Activated T-helper 1 cell treated with Interleukin-2 at 50 U/mL for 16 hours (primary cell): ENCODE measurements around the gene SLC9A5.

ENCODE experiments used
- DNase-seq: peaks from one replicate; pipeline ENCODE4 v3.0.0-alpha.2; 2020; ENCODE audit warnings: low read depth

The SLC9A5 gene

GRCh38 chr16:67213197-67214019 lies 35.4 kb upstream of the SLC9A5 start:
- DNase-seq: no peak

DNA sequence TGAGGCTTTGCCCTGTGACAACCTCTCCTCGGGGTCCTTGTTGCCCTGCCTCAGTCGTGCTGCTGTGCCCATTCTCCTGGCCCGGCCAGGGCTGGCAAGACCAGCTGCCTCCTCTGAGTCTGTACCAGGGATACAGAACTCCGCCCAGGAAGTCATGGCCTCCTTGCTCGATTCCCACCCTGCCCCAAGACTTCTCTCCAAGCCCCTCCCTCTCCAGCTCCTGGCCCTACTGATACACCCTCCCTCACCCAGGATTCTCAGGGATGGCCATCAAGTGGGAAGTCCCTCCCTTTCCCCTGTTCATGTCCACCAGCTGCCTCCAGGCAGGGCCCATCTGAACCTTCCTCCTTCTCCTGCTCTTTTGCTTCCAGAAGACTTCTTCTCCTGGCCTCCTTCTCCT lies 33.1 kb upstream of the SLC9A5 start:
- no peak for DNase-seq

DNA sequence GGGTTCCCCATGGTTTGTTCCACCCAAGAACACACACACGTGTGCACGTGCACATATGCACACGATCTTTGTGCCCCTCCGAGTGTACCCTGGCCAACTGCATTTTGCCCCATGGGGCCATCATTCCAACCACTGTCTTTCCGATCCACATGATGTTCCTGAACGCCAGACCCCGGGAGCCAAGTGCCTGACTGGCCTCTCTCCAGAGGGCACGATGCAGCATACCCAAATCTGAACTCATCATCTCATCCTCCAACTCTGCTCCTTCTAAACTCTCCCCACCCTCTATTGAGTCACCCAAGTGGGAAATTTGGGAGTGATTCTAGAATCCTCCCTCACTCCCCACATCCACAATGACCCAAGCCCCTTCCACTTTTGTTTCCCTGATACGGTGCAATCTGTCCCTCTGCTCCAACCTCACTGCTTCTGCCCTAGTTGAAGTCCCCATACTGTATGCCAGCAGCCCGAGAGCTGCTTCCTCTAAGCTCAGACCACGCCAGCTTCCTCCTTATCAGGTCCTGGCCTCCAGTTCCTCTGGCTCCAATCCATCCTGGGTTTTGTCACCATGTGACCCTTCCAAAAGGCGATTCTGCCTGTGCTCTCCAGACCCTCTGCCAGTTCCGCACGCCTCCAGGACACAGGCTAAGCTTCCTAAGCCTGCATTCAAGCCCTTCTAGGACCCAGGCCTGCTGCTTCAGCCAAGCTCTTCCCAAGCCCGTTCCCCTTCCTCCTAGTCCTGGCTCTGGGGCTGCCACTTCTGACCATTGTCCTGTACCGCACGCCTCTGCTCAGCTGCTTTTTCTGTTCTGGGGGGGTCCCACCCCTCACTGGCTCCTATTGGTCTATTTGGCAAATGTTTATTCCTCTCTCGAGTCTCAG lies 31.9 kb upstream of the SLC9A5 start:
- DNase-seq: no peak

GRCh38 chr16:67223992-67224391 lies 24.8 kb upstream of the SLC9A5 start:
- no peak for DNase-seq

- no peak for DNase-seq
Observed at GRCh38 chr16:67226295-67226803, 22.4 kb upstream of the SLC9A5 start.

GRCh38 chr16:67226804-67227566 lies 21.8 kb upstream of the SLC9A5 start, which contains the start of gene TMEM208:
Gene TMEM208 (plus strand): TSS chr16:67227130. CDS start chr16:67227219, 89 bp downstream.
- peak; percentile 94 for DNase-seq

DNA sequence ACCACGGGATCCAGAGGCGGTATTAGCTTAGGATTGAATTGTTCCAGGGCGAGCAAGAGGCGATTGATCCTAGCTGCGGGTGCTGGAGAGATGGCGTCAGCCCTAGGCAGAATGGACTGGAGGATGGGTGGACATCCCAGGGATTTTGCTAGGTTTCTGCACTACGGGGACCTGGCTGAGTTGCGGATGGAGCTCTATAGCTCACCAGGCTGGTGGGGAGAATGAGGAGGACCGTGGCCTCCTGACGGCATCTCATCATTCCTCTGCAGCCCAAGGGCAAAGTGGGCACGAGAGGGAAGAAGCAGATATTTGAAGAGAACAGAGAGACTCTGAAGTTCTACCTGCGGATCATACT lies 21.2 kb upstream of the SLC9A5 start:
- DNase-seq: no peak

GRCh38 chr16:67228034-67228785 lies 20.6 kb upstream of the SLC9A5 start:
- DNase-seq: no peak

DNA sequence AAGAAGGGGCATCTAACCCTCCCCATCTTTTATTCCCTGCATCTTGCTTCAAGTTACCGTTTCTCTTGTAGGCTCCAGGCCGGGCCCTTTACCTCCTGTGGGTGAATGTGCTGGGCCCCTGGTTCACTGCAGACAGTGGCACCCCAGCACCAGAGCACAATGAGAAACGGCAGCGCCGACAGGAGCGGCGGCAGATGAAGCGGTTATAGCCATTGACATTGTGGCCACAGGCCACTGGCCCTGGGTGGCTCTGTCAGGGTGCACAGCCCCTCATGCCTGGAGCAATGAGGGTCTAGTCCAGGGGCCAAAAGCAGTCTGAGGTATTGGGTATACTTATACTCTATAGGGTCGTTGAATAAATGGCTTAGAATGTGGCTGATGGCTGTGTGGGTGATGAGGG lies 19.9 kb upstream of the SLC9A5 start:
- no peak for DNase-seq

- DNase-seq: no peak
Observed at GRCh38 chr16:67229906-67230808, 18.6 kb upstream of the SLC9A5 start.

DNA sequence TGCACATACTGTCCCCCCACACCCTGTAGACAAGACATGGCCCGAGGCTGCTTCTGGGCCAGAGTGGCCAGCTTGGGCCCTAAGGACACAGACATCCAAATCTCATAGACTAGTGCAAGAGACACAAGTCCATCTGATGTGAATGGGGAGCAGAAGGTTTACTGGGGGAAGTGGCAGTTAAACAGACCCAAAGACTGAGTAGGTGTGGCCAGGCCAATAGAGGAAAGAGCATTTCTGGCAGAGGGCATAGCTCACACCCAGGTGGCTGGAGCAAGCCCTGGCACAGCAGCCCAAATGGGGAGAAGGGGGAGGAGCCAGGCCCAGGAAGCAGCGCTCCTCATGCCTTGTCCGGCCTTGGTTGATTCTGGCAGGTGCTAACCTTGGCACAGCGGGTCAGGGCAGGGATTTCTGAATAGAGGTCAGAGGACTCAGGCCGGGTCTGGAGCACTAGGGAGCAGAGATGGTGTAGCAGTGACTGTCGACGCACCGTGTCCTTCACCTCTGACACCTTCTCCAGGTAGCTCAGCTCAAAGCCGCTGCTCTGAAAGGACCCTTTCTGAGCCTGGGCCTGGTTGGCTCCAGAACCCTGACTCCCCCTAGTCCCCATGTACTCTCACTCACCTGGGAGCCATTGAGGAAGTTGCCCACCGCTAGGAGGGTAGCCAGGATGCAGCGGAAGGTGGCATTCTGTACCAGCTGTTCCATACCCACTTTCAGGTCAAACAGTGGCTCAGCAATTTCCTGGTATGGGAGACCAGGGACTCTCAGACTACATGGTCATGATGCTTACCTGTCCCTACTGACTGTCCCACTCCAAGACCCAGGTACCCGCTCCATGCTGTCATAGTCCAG lies 17.7 kb upstream of the SLC9A5 start:
- no peak for DNase-seq

DNA sequence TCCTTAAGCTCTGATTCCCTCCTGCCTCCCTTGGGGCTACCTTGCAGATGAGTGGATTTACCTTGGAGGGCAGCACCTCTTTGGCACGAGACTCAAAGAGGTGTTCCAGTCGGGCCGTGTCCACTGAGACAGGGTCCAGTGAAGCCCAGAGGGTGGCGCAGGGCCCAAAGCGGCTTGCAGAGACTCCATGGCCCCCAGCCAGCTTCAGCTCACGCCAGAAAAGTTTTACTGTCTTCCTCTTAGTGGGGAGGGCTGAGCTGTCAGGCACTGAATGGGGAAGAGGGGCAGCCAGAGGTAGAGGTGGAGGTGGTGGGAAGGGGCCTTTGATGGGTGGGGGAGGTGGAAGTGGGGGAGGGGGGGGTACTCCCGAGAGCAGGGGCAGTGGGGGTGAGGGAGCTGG lies 15.2 kb upstream of the SLC9A5 start:
- DNase-seq: no peak

DNA sequence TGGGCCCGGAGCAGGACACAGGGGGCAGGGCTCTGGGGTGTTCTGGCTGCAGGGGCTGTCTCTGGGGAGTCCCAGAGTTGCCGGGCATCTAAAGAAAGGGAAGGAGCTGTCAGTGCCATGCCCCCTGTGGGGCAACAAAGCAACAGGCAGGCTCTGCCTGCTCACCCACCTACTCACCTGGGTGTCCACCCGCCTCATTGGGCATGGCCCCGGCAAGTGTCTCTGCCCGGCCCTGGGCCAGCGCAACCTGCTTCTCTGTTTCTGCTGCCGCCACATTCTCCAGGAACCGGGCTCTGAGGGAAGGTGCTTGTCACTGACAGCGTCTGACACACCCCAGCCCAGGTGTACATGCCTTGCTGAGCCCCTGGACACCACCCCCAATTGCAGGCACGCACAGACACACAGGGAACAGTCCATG lies 14.6 kb upstream of the SLC9A5 start:
- DNase-seq: no peak

GRCh38 chr16:67235816-67236562 lies 12.8 kb upstream of the SLC9A5 start:
- peak; percentile 38 for DNase-seq

DNA sequence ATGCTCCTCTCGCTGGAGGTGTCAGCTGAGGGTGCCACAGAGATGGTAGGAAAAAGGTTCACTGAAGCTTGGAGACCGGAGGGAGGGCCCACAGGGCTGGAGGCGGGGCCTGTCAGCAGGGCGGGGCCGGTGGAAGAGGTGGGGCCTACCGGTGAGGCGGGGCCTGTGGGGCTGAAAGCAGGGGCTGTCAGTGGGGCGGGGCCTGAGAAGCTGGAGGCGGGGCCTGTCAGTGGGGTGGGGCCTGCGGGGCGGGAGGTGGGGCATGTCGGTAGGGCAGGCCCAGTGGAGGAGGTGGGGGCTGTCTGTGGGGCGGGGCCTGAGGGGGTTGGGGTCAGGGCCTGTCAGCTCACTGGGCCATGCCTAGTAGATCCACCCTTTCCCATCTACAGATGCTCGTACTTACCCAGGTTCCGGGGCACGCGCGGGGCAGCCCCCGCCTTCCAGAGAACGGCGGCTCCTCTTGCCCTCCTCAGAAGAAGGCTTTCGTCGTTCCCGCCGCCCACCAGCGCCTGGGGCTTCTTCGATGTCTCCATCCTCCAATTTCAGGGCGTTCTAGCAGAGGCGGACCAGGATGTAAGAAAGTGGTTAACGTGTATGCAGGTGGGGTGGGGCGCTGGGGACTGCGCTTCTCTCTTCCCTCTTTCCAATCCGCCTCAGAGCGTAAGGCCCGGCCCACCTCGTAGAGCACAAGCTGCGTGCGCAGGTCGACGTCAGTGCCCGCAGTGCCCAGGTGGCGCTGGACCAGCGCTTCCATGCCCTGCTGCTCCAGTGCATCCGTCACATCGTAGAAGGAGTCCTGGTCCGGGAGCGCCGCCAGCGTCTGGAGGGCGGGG lies 12.0 kb upstream of the SLC9A5 start:
- DNase-seq: peak; percentile 48

DNA sequence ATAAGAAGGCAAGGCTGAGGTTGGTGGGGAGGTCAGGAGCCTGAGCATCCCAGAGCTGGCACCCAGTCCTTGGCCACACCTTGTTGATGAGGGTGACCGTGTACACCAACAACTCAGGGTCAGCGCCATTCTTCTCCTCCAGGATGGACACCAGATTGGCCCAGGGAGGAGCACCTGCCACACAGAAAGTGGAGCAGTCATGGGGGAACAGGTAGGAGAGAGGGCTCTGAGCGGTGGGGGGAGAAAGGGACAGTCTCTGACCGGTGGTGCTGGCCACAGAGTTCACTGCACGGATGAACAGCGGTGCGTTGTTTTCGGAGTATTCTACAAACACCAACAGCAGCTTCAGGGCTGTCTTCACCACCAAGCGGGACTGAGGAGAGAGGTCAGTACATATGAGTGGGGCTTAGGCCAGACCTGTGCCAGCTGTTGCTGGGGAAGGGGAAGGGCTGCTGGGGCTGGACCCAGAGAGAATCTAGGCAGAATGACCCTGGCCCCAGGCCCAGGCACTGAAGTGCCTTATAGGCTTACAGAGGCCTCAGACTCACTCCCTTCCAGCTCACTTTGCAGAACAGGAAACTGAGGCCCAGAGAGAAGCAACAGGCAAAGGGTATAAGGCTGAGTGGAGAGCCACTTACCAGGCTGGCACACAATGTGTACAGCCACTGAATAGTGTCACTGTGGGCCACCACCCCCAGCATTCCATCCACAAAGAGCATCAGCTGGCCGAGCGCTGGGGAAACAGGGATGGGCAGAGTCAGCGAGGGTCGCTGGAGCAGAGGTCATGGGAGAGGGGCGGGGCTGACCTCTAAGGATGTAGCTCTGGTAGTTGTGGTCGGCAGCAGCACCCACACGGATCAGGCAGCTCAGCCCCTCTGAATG lies 11.1 kb upstream of the SLC9A5 start:
- DNase-seq: no peak

- DNase-seq: no peak
Observed at GRCh38 chr16:67238278-67238575, 10.6 kb upstream of the SLC9A5 start.
